ENCODE results near the gene PXT1.

The PXT1 gene

DNA sequence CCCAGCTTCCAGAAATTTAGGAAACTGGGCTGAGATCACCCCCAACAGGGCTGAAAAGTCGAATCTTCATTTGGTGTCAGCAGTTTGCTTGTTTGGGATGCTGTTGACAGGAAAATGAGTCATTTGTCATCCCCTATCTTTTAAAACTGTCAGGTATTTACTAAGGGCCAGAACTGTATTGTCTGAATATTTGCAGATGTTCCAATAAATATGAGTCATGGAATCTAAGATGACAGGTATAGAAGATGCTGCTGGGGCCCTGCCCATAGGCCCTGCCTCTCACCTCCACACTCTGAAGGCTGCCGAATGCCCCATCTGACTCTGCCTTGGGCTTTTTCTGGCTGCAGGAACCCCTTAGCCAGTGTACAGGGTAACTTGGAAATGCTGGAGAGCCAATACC lies 59.0 kb downstream of the PXT1 start:
- no peak for DNase-seq (ENCODE audit: low read depth)
- H3K4me3 ChIP-seq (ENCODE audit: low read depth, low read length): peak overlapping the region; percentile 26
- TF ChIP-seq CTCF (IDR thresholded peaks at IDR 0.05; ENCODE audit: insufficient read depth, low read depth, low read length, missing control alignments): no peak

DNA sequence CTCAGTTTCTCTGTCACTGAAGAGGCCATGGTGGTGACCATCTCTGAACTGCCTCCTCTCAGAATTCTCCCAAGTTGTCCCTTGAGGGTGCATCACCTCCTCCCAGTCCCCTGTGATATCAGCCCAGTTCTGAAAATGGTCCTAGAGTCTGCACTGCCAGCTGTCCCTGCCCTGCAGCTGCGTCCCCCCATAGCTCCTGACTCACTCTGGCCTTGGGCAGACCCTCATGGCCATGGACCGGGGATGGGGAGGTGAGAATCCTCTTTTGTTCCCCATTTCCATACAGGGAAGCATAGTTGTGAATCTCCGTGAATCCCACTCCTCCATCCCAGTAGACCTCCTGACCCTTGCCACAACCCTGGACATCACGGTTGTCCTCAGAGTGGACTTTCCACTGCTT lies 59.7 kb downstream of the PXT1 start:
- TF ChIP-seq CTCF (IDR thresholded peaks at IDR 0.05; ENCODE audit: insufficient read depth, low read depth, low read length, missing control alignments): no peak
- peak overlapping the region; percentile 26 for H3K4me3 ChIP-seq (ENCODE audit: low read depth, low read length)
- DNase-seq (ENCODE audit: low read depth): no peak

DNA sequence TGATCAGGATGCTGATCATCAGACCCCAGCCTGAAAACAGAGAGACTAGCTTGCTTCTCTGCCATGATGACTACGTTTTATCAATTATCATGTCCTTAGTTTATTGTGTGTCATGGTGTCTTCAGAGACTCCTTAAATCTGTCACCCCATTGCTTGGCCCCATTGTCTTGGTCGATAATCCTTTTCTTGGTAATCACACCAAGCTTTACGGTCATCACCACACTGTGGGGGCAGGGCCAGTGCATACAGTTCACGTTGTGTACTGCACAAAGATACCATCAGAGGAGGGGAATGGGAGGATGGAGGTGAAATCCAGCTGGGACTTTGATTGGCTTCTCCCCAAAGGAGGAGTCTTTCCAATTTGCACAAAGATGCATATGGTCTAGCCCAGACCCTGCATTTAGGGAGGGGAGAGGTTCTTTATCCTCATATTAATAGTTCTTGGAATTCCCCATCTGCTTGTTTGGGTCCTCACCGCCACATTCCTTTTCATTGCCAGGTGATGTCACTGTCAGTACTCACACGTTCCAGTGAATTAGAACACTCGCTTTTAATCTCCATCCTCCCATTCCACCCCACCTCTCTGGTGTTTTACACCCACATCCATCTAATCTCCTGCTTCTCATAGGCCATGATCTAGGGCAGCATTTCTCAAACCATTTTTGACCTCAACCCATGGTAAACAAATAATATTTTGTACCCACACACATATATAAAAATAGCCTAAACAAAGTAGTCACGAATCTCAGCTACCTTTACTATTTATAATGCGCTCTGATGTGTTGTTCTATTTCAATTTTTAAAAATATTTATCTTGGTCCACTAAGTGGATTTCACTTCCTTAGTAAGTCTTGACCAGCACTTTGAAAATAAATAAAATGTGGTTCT lies 60.9 kb downstream of the PXT1 start:
- peak overlapping the region; percentile 9; the same call in 1 of the 2 replicates for H3K4me3 ChIP-seq (ENCODE audit: low read depth, low read length)
- DNase-seq (ENCODE audit: low read depth): peak; percentile 78
- no peak for TF ChIP-seq CTCF (IDR thresholded peaks at IDR 0.05; ENCODE audit: insufficient read depth, low read depth, low read length, missing control alignments)

GRCh38 chr6:36380166-36380565 lies 62.5 kb downstream of the PXT1 start:
- no peak for DNase-seq (ENCODE audit: low read depth)
- no peak overlapping the region for H3K4me3 ChIP-seq (ENCODE audit: low read depth, low read length)
- no peak for TF ChIP-seq CTCF (IDR thresholded peaks at IDR 0.05; ENCODE audit: insufficient read depth, low read depth, low read length, missing control alignments)

GRCh38 chr6:36378936-36379335 lies 63.7 kb downstream of the PXT1 start:
- DNase-seq (ENCODE audit: low read depth): no peak
- TF ChIP-seq CTCF (IDR thresholded peaks at IDR 0.05; ENCODE audit: insufficient read depth, low read depth, low read length, missing control alignments): no peak
- H3K4me3 ChIP-seq (ENCODE audit: low read depth, low read length): no peak overlapping the region

- no peak for TF ChIP-seq CTCF (IDR thresholded peaks at IDR 0.05; ENCODE audit: insufficient read depth, low read depth, low read length, missing control alignments)
- DNase-seq (ENCODE audit: low read depth): peak; percentile 45
- H3K4me3 ChIP-seq (ENCODE audit: low read depth, low read length): no peak overlapping the region; the same call in 1 of the 2 replicates
Observed at GRCh38 chr6:36378243-36378920, 64.3 kb downstream of the PXT1 start.

All from GM12865 (cell line).